Keratinocyte (primary cell): Measurements from ENCODE around the gene PLAAT4. TPM values are rescaled to one million over a fixed set of nuclear protein-coding genes. Genes with fewer than 3 reads are reported as not detected.
A peak's percentile ranks its signal among the peaks of the same experiment; 100 is the strongest.

Source experiments
- DNase-seq: peaks from one replicate; pipeline ENCODE4 v3.0.0-alpha.2; 2011; ENCODE audit warnings: low read depth, missing footprints, low spot score
- FAIRE-seq: peaks from 2 replicates; lab custom pipeline; 2011; peaks lifted over from hg19 to GRCh38; lab: Jason Lieb, UNC
- H2AFZ ChIP-seq: 2 replicates; pipeline ENCODE4 v1.6.0; 2012; ENCODE audit warnings: low read length, control low read depth, inconsistent platforms; ENCODE audit not compliant: control insufficient read depth
- H3K27ac ChIP-seq: 2 replicates; pipeline ENCODE4 v1.5.1; 2011; ENCODE audit warnings: low read length; ENCODE audit not compliant: control insufficient read depth, insufficient read depth
- H3K27me3 ChIP-seq: 3 replicates; pipeline ENCODE4 v1.6.0; 2011; ENCODE audit warnings: low read length; ENCODE audit not compliant: control insufficient read depth, insufficient read depth; ENCODE audit errors: extremely low read depth
- H3K36me3 ChIP-seq, 2 experiments: 2 replicates in 1 of 2; 3 replicates in 1 of 2; pipeline ENCODE4 v1.5.1; 2011; ENCODE audit warnings: low read length in 2 of 2, mild to moderate bottlenecking in 1 of 2; ENCODE audit not compliant: control insufficient read depth in 2 of 2, insufficient read depth in 2 of 2; ENCODE audit errors: extremely low read depth in 1 of 2
- H3K4me1 ChIP-seq: 3 replicates; pipeline ENCODE4 v1.5.1; 2011; ENCODE audit warnings: low read length; ENCODE audit not compliant: control insufficient read depth, insufficient read depth; ENCODE audit errors: extremely low read depth
- H3K4me2 ChIP-seq: 3 replicates; pipeline ENCODE4 v1.6.0; 2011; ENCODE audit warnings: low read depth, low read length; ENCODE audit not compliant: control insufficient read depth, insufficient read depth; ENCODE audit errors: extremely low read depth
- H3K4me3 ChIP-seq, 3 experiments: fragments of 200-600 bp in 1 of 3; sonication (generic) in 1 of 3; 2 replicates in 2 of 3; 3 replicates in 1 of 3; pipeline ENCODE4 v1.5.1; 2011 to 2016; ENCODE audit warnings: low read length in 3 of 3, mild to moderate bottlenecking in 3 of 3, control low read depth in 2 of 3, inconsistent platforms in 1 of 3, low read depth in 1 of 3, mixed read lengths in 1 of 3, mixed run types in 1 of 3, moderate library complexity in 1 of 3; ENCODE audit not compliant: control insufficient read depth in 2 of 3, insufficient read depth in 2 of 3; ENCODE audit errors: extremely low read depth in 1 of 3
- H3K79me2 ChIP-seq: 2 replicates; pipeline ENCODE4 v1.6.0; 2012; ENCODE audit warnings: low read length; ENCODE audit not compliant: control insufficient read depth, insufficient read depth
- H3K9ac ChIP-seq: 3 replicates; pipeline ENCODE4 v1.6.0; 2011; ENCODE audit warnings: low read length; ENCODE audit not compliant: control insufficient read depth, insufficient read depth; ENCODE audit errors: extremely low read depth
- H3K9me1 ChIP-seq: 3 replicates; pipeline ENCODE4 v1.6.0; 2011; ENCODE audit warnings: low read length; ENCODE audit not compliant: control insufficient read depth, insufficient read depth; ENCODE audit errors: extremely low read depth
- H3K9me3 ChIP-seq: 2 replicates; pipeline ENCODE4 v1.5.1; 2012; ENCODE audit warnings: low read depth, low read length; ENCODE audit not compliant: control insufficient read depth
- H4K20me1 ChIP-seq: 3 replicates; pipeline ENCODE4 v1.6.0; 2011; ENCODE audit warnings: low read length; ENCODE audit not compliant: control insufficient read depth, insufficient read depth; ENCODE audit errors: extremely low read depth
- CTCF ChIP-seq, 3 experiments: IDR thresholded peaks in 1 of 3; conservative IDR thresholded peaks in 1 of 3; optimal IDR thresholded peaks in 1 of 3; 2 replicates in 2 of 3; 3 replicates in 1 of 3; pipeline versions ENCODE3 to v1.5.1; 2011; ENCODE audit warnings: low read length in 3 of 3, mild to moderate bottlenecking in 3 of 3, moderate library complexity in 2 of 3, control low read depth in 1 of 3, inconsistent platforms in 1 of 3; ENCODE audit not compliant: insufficient read depth in 2 of 3; ENCODE audit errors: extremely low read depth in 1 of 3
- EZH2 ChIP-seq: IDR thresholded peaks from one replicate; pipeline ENCODE4 v1.6.1; 2012; ENCODE audit warnings: inconsistent platforms, mild to moderate bottlenecking, low read length, moderate library complexity
- dilution Hi-C: fragments of 300-500 bp; cut with MboI; formaldehyde crosslinking; loops from one replicate; pipeline ENCODE4 v1.7.0; 2020; ENCODE audit warnings: low sequenced_read_pairs; ENCODE audit not compliant: extremely low pct_ligation_motif_present
- polyA plus RNA-seq, 5 experiments: library from polyadenylated mRNA; depleted of rRNA in 3 of 5; stranded (reverse) in 3 of 5; stranded (forward) in 1 of 5; unstranded in 1 of 5; fragments of >200 nt; gene quantifications; 1 replicate in 1 of 5; 2 replicates in 3 of 5; 3 replicates in 1 of 5; pipeline versions ENCODE4 v1.2.1 to v1.2.3, GENCODE V29; 2011 to 2012; ENCODE audit warnings: missing spikeins in 2 of 5, low read depth in 1 of 5, low replicate concordance in 1 of 5

PLAAT4 gene
- polyA plus RNA-seq, 1 donor (not counting 4 experiments of a cell fraction or from before 2014, with no cell fraction given): 2.0 TPM

- Histone ChIP-seq H3K27ac (peak overlapping the region; percentile 99), H3K4me1 (peaks cover 48% of the 10 kb centered on the region), H3K79me2 (no peaks in the 10 kb centered on the region), H3K9me3 (no peaks in the 10 kb centered on the region), H3K9ac (no peak overlapping the region), H4K20me1 (no peaks in the 10 kb centered on the region), H3K27me3 (no peaks in the 10 kb centered on the region), H3K36me3 (no peaks in the 10 kb centered on the region), H3K4me3 (no peak overlapping the region), H3K4me2 (no peak overlapping the region), H2AFZ (no peak overlapping the region), H3K9me1 (no peaks in the 10 kb centered on the region)
- no peak for FAIRE-seq
- TF ChIP-seq CTCF (optimal IDR thresholded peaks at IDR 0.05 in 1 of 3, IDR thresholded peaks at IDR 0.05 in 1 of 3, conservative IDR thresholded peaks at IDR 0.05 in 1 of 3; ENCODE audit: extremely low read depth in 1 of 3, insufficient read depth in 2 of 3, low read length in 3 of 3) (no peak), EZH2 (no peak)
- no peak for DNase-seq
- dilution Hi-C loops: no loop called here
Observed at GRCh38 chr11:63564056-63564774, 27.6 kb downstream of the PLAAT4 start.

GRCh38 chr11:63564784-63565350 lies 28.3 kb downstream of the PLAAT4 start:
- peak overlapping the region; percentile 40 for H3K9ac ChIP-seq
- TF ChIP-seq EZH2 (no peak), CTCF (optimal IDR thresholded peaks at IDR 0.05 in 1 of 3, IDR thresholded peaks at IDR 0.05 in 1 of 3, conservative IDR thresholded peaks at IDR 0.05 in 1 of 3; ENCODE audit: extremely low read depth in 1 of 3, insufficient read depth in 2 of 3, low read length in 3 of 3) (no peak)
- H2AFZ ChIP-seq: peak overlapping the region; percentile 61
- H3K27ac ChIP-seq: peak overlapping the region; percentile 99
- peak; percentile 53 for DNase-seq
- H3K4me2 ChIP-seq: peak overlapping the region; percentile 66
- H3K36me3 ChIP-seq: no peaks in the 10 kb centered on the region
- no peak overlapping the region for H3K4me3 ChIP-seq
- H3K9me1 ChIP-seq: no peaks in the 10 kb centered on the region
- dilution Hi-C loops: no loop called here
- H3K27me3 ChIP-seq: no peaks in the 10 kb centered on the region
- peaks cover 48% of the 10 kb centered on the region for H3K4me1 ChIP-seq
- H3K79me2 ChIP-seq: no peaks in the 10 kb centered on the region
- FAIRE-seq: peak; percentile 32
- no peaks in the 10 kb centered on the region for H3K9me3 ChIP-seq
- H4K20me1 ChIP-seq: no peaks in the 10 kb centered on the region
